ENCODE data around the gene F7. TPM values are rescaled to one million over a fixed set of nuclear protein-coding genes. Genes with fewer than 3 reads are reported as not detected.

F7 gene
- total RNA-seq, 4 donors from 2014 or later: 0.69 TPM; not detected in 3

DNA sequence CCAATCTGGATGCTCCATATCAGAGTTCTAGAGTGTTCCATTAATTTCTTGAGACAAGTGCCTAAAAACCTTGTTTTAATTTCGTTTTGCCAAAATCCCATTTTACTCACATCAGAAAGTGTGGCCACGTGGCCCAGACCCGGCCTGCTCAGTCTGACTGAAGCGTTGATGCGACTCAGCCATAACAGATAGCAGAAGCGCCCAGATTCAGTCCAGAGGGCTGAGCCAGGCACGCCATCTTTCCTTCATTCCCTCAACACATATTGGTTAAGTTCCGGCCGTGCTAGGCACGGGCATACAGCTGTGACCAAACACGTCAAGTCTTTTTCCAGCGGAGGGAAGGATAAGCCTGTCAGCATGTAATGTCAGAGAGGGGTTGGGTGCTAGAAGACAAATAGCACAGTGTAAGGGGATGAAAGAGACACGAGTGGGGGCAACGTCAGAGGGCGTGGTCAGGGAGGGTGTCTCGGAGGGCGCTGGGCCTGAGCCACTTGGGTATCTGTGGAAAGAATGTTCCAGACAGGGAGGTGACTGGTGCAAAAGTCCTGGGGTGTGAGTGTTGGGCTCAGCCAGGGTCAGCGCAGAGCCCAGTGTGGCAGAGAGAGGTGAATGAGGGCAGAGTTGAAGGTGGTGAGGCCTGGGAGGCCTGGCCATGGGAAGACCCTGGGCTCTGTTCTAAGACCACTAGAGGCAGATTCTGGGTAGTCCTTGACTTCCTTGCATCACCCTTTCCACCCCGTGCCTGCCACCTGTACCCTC is 20.1 kb downstream of the F7 start:
- Histone ChIP-seq H3K36me3 (no peaks in the 10 kb centered on the region), H3K27ac (no peak overlapping the region), H3K9me3 (no peaks in the 10 kb centered on the region), H3K4me1 (no peaks in the 10 kb centered on the region), H3K27me3 (no peaks in the 10 kb centered on the region), H3K4me3 (no peak overlapping the region)
- TF ChIP-seq POLR2A (IDR thresholded peaks at IDR 0.05) (no peak), CTCF (IDR thresholded peaks at IDR 0.05) (no peak)
- peak in 1 of 2 donors; percentile 5 for DNase-seq
- intact Hi-C loops (cut with DNase I; ENCODE audit: low total_unique reads): no loop called here

GRCh38 chr13:113126265-113127150 is 20.9 kb downstream of the F7 start:
- peak in 1 of 2 donors; percentile 3 for DNase-seq
- intact Hi-C loops (cut with DNase I; ENCODE audit: low total_unique reads): no loop called here
- no peaks in the 10 kb centered on the region for H3K9me3 ChIP-seq
- H3K36me3 ChIP-seq: no peaks in the 10 kb centered on the region
- TF ChIP-seq POLR2A (IDR thresholded peaks at IDR 0.05) (no peak), CTCF (IDR thresholded peaks at IDR 0.05) (no peak)
- H3K4me1 ChIP-seq: no peaks in the 10 kb centered on the region
- no peak overlapping the region for H3K27ac ChIP-seq
- H3K4me3 ChIP-seq: no peak overlapping the region
- H3K27me3 ChIP-seq: no peaks in the 10 kb centered on the region

DNA sequence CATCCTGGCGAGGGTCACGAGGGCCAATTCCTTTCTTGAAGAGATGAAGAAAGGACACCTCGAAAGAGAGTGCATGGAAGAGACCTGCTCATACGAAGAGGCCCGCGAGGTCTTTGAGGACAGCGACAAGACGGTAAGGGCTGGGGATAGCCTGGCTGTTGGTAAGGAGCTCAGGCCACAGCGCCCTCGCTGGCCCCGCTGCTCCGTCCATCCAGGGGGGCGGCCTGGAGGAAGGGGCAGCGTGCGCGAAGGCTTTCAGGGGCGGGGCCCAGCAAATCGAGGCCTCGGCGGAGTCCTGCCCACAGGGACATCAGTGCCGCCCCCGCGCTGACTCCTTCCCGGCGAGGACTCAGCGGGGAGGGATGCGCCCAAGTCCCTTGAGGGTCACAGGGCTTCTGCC is 23.9 kb downstream of the F7 start:
- H3K36me3 ChIP-seq: no peaks in the 10 kb centered on the region
- no peak overlapping the region for H3K27ac ChIP-seq
- H3K4me1 ChIP-seq: no peaks in the 10 kb centered on the region
- no peaks in the 10 kb centered on the region for H3K9me3 ChIP-seq
- no peak overlapping the region for H3K4me3 ChIP-seq
- intact Hi-C loops (cut with DNase I; ENCODE audit: low total_unique reads): no loop called here
- no peaks in the 10 kb centered on the region for H3K27me3 ChIP-seq
- TF ChIP-seq CTCF (IDR thresholded peaks at IDR 0.05) (no peak), POLR2A (IDR thresholded peaks at IDR 0.05) (no peak)
- DNase-seq: no peak

- TF ChIP-seq CTCF (IDR thresholded peaks at IDR 0.05) (no peak), POLR2A (IDR thresholded peaks at IDR 0.05) (no peak)
- peak in 1 of 2 donors; percentile 17 for DNase-seq
- no peaks in the 10 kb centered on the region for H3K36me3 ChIP-seq
Measured at GRCh38 chr13:113129921-113130750, 24.5 kb downstream of the F7 start.

More at GRCh38 chr13:113129921-113130750, 24.5 kb downstream of the F7 start:
- Histone ChIP-seq H3K4me1 (no peaks in the 10 kb centered on the region), H3K9me3 (no peaks in the 10 kb centered on the region), H3K27me3 (no peaks in the 10 kb centered on the region), H3K27ac (no peak overlapping the region), H3K4me3 (no peak overlapping the region)
- intact Hi-C loops (cut with DNase I; ENCODE audit: low total_unique reads): no loop called here
